GM12878 (cell line): ENCODE measurements around the gene PPP6C.
"Not testable (repeated sequence)": the region's sequence is repeated elsewhere in the genome, so short reads cannot be mapped to it uniquely, and the experiment has no call there.

Source experiments
- BRCA1 ChIP-seq: IDR thresholded peaks from 2 replicates; pipeline ENCODE4 v1.6.1; 2011; ENCODE audit warnings: low read depth, low read length, improper control_type of control experiment
- EZH2 ChIP-seq: IDR thresholded peaks from 2 replicates; pipeline ENCODE4 v1.6.1; 2012; ENCODE audit warnings: low read depth, mild to moderate bottlenecking, control low read depth, inconsistent platforms, low read length, borderline replicate concordance; ENCODE audit not compliant: control insufficient read depth
- IRF3 ChIP-seq: fragments of 450-650 bp; IDR thresholded peaks from 2 replicates; pipeline ENCODE4 v1.6.1; 2014; ENCODE audit warnings: mild to moderate bottlenecking
- MAX ChIP-seq: IDR thresholded peaks from 2 replicates; pipeline ENCODE4 v1.6.1; 2012; ENCODE audit warnings: low read depth, low read length, improper control_type of control experiment
- MYC ChIP-seq: IDR thresholded peaks from 2 replicates; pipeline ENCODE4 v1.6.1; 2011; ENCODE audit warnings: mild to moderate bottlenecking, low read length, moderate library complexity, inconsistent platforms; ENCODE audit not compliant: insufficient read depth, insufficient replicate concordance, insufficient read length, severe bottlenecking
- NBN ChIP-seq: fragments of 450-650 bp; IDR thresholded peaks from 2 replicates; pipeline ENCODE4 v1.6.1; 2016
- POLR2A ChIP-seq: IDR thresholded peaks from 2 replicates; pipeline ENCODE4 v1.6.1; 2011; ENCODE audit warnings: low read depth, mild to moderate bottlenecking, low read length
- RB1 ChIP-seq: fragments of 450-650 bp; formaldehyde crosslinking; IDR thresholded peaks from 2 replicates; pipeline ENCODE4 v1.6.1; 2017; ENCODE audit warnings: mild to moderate bottlenecking, borderline replicate concordance
- TAF1 ChIP-seq: IDR thresholded peaks from 2 replicates; pipeline ENCODE4 v1.6.1; 2011; ENCODE audit warnings: mild to moderate bottlenecking, low read depth, low read length, borderline replicate concordance
- TF ChIP-seq, protein P1 (sequence below), 3 experiments: IDR thresholded peaks in 2 of 3; conservative IDR thresholded peaks in 1 of 3; 2 replicates each; pipeline ENCODE4 v1.5.1; 2011; ENCODE audit warnings: low read depth in 3 of 3, low read length in 3 of 3, mild to moderate bottlenecking in 3 of 3, control low read depth in 2 of 3, moderate library complexity in 2 of 3, inconsistent platforms in 1 of 3, mixed read lengths in 1 of 3; ENCODE audit not compliant: control insufficient read depth in 2 of 3, insufficient read depth in 1 of 3; ENCODE audit errors: extremely low read depth in 1 of 3

DNA sequence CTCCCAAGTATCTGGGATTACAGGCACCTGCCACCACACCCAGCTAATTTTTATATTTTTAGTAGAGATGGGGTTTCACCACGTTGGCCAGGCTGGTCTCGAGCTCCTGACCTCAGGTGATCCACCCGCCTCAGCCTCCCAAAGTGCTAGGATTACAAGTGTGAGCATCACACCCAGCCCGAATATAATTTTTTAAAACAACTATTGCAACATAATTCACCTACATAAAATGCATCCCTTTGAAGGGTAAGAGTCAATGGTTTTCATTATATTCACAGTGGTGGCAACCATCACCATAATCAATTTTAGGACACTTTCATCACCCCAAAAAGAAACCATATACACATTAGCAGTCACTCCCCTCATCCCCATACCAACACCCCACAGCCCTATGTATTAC, 9.8 kb downstream of the PPP6C start:
- TF ChIP-seq, protein P1, sequence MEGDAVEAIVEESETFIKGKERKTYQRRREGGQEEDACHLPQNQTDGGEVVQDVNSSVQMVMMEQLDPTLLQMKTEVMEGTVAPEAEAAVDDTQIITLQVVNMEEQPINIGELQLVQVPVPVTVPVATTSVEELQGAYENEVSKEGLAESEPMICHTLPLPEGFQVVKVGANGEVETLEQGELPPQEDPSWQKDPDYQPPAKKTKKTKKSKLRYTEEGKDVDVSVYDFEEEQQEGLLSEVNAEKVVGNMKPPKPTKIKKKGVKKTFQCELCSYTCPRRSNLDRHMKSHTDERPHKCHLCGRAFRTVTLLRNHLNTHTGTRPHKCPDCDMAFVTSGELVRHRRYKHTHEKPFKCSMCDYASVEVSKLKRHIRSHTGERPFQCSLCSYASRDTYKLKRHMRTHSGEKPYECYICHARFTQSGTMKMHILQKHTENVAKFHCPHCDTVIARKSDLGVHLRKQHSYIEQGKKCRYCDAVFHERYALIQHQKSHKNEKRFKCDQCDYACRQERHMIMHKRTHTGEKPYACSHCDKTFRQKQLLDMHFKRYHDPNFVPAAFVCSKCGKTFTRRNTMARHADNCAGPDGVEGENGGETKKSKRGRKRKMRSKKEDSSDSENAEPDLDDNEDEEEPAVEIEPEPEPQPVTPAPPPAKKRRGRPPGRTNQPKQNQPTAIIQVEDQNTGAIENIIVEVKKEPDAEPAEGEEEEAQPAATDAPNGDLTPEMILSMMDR (IDR thresholded peaks at IDR 0.05 in 2 of 3, conservative IDR thresholded peaks at IDR 0.05 in 1 of 3; ENCODE audit: control insufficient read depth in 2 of 3, extremely low read depth in 1 of 3, insufficient read depth in 1 of 3, low read depth in 3 of 3, low read length in 3 of 3), result not testable (repeated sequence)
- TF ChIP-seq TAF1, RB1, MYC, EZH2, IRF3, NBN, POLR2A, BRCA1, MAX: not testable (repeated sequence)
